Measurements from ENCODE around the gene ZNF839.

DNA sequence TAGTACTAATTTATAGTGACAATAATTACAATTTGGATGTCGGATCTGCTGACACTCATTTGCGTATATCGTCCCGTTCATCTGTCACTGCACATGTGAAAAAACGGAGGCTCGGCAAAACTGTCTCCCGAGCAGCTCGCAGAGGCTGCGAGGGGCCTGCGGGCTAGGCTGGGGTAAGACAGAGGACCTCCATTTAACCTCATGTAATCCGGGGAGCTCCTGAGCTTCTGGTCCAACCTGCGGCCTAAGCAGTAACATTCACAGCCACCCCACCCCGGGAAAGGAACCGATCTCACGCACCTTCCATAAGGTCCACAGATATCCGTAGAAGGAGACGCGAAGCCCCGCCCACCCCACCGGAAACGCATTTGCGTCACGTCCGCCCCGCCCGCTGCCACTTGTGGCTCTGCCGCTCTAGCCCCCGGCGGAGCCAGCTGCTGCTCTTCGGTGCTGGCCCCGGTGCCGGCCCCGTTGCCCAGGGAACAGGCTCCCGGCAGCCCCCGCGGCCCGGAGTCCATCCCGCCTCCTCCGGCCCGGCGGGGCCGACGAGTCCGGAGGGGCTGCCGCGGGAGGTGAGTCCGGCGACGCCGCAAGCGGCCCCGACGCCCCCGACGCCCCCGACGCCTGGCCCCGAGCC, 43.1 kb downstream of the ZNF839 start, which contains the start of the genes CINP and TECPR2:
- TF ChIP-seq, protein P1, sequence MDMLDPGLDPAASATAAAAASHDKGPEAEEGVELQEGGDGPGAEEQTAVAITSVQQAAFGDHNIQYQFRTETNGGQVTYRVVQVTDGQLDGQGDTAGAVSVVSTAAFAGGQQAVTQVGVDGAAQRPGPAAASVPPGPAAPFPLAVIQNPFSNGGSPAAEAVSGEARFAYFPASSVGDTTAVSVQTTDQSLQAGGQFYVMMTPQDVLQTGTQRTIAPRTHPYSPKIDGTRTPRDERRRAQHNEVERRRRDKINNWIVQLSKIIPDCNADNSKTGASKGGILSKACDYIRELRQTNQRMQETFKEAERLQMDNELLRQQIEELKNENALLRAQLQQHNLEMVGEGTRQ (IDR thresholded peaks at IDR 0.05; ENCODE audit: borderline replicate concordance, low read depth, low read length), result no peak
- TF ChIP-seq TEAD4 (IDR thresholded peaks at IDR 0.05; ENCODE audit: borderline replicate concordance, insufficient read depth), result no peak
- peak; percentile 91 for TF ChIP-seq POLR2AphosphoS5 (IDR thresholded peaks at IDR 0.05; ENCODE audit: low read depth, low read length)
- no peak; the same call in 1 of the 2 replicates for TF ChIP-seq YY1 (IDR thresholded peaks at IDR 0.05; ENCODE audit: low read depth)
- TF ChIP-seq, protein P2, sequence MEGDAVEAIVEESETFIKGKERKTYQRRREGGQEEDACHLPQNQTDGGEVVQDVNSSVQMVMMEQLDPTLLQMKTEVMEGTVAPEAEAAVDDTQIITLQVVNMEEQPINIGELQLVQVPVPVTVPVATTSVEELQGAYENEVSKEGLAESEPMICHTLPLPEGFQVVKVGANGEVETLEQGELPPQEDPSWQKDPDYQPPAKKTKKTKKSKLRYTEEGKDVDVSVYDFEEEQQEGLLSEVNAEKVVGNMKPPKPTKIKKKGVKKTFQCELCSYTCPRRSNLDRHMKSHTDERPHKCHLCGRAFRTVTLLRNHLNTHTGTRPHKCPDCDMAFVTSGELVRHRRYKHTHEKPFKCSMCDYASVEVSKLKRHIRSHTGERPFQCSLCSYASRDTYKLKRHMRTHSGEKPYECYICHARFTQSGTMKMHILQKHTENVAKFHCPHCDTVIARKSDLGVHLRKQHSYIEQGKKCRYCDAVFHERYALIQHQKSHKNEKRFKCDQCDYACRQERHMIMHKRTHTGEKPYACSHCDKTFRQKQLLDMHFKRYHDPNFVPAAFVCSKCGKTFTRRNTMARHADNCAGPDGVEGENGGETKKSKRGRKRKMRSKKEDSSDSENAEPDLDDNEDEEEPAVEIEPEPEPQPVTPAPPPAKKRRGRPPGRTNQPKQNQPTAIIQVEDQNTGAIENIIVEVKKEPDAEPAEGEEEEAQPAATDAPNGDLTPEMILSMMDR (IDR thresholded peaks at IDR 0.05), result no peak
- no peak for TF ChIP-seq FOXJ3 (CRISPR knock-in tag; IDR thresholded peaks at IDR 0.05)
- TF ChIP-seq RAD21 (IDR thresholded peaks at IDR 0.05; ENCODE audit: low read length), result no peak
- peak; percentile 76; the same call in 1 of the 2 replicates for TF ChIP-seq TAF1 (IDR thresholded peaks at IDR 0.05; ENCODE audit: borderline replicate concordance, low read depth, low read length)
- TF ChIP-seq EZH2phosphoT487 (IDR thresholded peaks at IDR 0.05; ENCODE audit: borderline replicate concordance, low read depth), result no peak
- TF ChIP-seq SMC3 (IDR thresholded peaks at IDR 0.05; ENCODE audit: low read depth, low read length), result no peak
- peak; percentile 90 for TF ChIP-seq MXI1 (IDR thresholded peaks at IDR 0.05; ENCODE audit: low read depth, low read length)
- peak; percentile 31; the same call in 1 of the 2 replicates for TF ChIP-seq TCF12 (IDR thresholded peaks at IDR 0.05)
- TF ChIP-seq, protein P3, sequence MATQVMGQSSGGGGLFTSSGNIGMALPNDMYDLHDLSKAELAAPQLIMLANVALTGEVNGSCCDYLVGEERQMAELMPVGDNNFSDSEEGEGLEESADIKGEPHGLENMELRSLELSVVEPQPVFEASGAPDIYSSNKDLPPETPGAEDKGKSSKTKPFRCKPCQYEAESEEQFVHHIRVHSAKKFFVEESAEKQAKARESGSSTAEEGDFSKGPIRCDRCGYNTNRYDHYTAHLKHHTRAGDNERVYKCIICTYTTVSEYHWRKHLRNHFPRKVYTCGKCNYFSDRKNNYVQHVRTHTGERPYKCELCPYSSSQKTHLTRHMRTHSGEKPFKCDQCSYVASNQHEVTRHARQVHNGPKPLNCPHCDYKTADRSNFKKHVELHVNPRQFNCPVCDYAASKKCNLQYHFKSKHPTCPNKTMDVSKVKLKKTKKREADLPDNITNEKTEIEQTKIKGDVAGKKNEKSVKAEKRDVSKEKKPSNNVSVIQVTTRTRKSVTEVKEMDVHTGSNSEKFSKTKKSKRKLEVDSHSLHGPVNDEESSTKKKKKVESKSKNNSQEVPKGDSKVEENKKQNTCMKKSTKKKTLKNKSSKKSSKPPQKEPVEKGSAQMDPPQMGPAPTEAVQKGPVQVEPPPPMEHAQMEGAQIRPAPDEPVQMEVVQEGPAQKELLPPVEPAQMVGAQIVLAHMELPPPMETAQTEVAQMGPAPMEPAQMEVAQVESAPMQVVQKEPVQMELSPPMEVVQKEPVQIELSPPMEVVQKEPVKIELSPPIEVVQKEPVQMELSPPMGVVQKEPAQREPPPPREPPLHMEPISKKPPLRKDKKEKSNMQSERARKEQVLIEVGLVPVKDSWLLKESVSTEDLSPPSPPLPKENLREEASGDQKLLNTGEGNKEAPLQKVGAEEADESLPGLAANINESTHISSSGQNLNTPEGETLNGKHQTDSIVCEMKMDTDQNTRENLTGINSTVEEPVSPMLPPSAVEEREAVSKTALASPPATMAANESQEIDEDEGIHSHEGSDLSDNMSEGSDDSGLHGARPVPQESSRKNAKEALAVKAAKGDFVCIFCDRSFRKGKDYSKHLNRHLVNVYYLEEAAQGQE (IDR thresholded peaks at IDR 0.05; ENCODE audit: low read depth, low read length), result no peak
